Testis (tissue), 3 donors: ENCODE measurements around the gene PIBF1. TPM values are rescaled to one million over a fixed set of nuclear protein-coding genes. Genes with fewer than 3 reads are reported as not detected.
A peak's percentile ranks its signal among the peaks of the same experiment; 100 is the strongest.
"Not testable (repeated sequence)": the region's sequence is repeated elsewhere in the genome, so short reads cannot be mapped to it uniquely, and the experiment has no call there.

Source experiments
- DNase-seq: peaks from one replicate; pipeline ENCODE4 v3.0.0-alpha.2; 2019
- H3K27ac ChIP-seq, 2 donors: fragments of 200-600 bp; sonication (generic); one replicate each; pipeline ENCODE4 v1.5.1; 2019
- H3K27me3 ChIP-seq: fragments of 200-600 bp; sonication (generic); one replicate; pipeline ENCODE4 v1.5.1; 2019
- H3K36me3 ChIP-seq: fragments of 200-600 bp; sonication (generic); one replicate; pipeline ENCODE4 v1.5.1; 2017; ENCODE audit warnings: low read depth; ENCODE audit errors: missing control alignments
- H3K4me1 ChIP-seq: fragments of 200-600 bp; sonication (generic); one replicate; pipeline ENCODE4 v1.5.1; 2019
- H3K4me3 ChIP-seq, 2 donors: fragments of 200-600 bp; sonication (generic); one replicate each; pipeline ENCODE4 v1.5.1; 2017 to 2019
- H3K9me3 ChIP-seq: fragments of 200-600 bp; sonication (generic); one replicate; pipeline ENCODE4 v1.5.1; 2017
- CTCF ChIP-seq, 3 experiments: fragments of 450-650 bp in 2 of 3; fragments of 200-600 bp in 1 of 3; sonication (generic) in 1 of 3; IDR thresholded peaks; one replicate each; pipeline ENCODE4 v1.5.1; 2016 to 2019; ENCODE audit warnings: antibody characterized with exemption in 3 of 3, mild to moderate bottlenecking in 2 of 3, moderate library complexity in 1 of 3
- POLR2A ChIP-seq: fragments of 450-650 bp; IDR thresholded peaks from one replicate; pipeline ENCODE4 v1.6.1; 2017; ENCODE audit warnings: antibody characterized with exemption, mild to moderate bottlenecking, moderate library complexity
- WGBS, 2 donors: methylation state at CpG; one replicate each; pipeline ENCODE4 v1.1.5; 2018; 5-methylcytosine and 5-hydroxymethylcytosine counted together
- intact Hi-C: fragments of 100-400 bp; cut with DNase I; formaldehyde crosslinking; loops from one replicate; pipeline ENCODE4 v1.15.1; 2023; ENCODE audit warnings: low total_unique reads
- polyA plus RNA-seq: library from polyadenylated mRNA; stranded (reverse); fragments of 350-450 nt; fragmentation: Illumina TruSeq; extraction: RNeasy Lipid Tissue Mini Kit (QIAGEN cat#74804); gene quantifications from one replicate; pipeline ENCODE4 v1.2.3, GENCODE V29; 2014; ENCODE audit warnings: low read depth, low replicate concordance; ENCODE audit not compliant: insufficient read depth
- total RNA-seq, 2 donors: library from RNA; depleted of rRNA; stranded (reverse); fragments of >200 nt; gene quantifications; one replicate each; pipeline ENCODE4 v1.2.3, GENCODE V29; 2016

The PIBF1 gene
- total and polyA plus RNA-seq, 3 donors from 2014 or later, result 22.5 to 37.2 (median 24.6) TPM

DNA sequence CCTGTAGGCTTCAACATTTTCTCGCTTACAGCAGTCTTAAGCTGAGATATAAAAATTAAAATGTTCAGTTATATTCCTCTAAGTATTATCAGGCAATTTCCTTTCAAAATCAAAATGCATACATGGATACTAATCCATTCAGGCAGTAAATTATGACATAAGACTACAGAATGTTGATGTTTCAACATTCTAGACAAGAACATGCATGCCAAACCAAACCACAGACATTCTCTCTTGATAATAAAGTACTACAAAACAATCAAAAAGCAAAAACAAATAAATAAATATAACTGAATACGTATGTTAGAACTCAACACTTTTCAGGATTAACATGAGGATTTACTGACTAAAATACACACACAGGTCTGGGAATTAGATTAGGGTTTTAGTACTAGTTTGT lies 7.9 kb upstream of the PIBF1 start:
- intact Hi-C loops, result no loop called here
- no peak for DNase-seq
- 85 to 87% methylated on average over 2 of the region's 2 CpGs for WGBS, 2 donors
- TF ChIP-seq POLR2A (no peak), CTCF (IDR thresholded peaks at IDR 0.05) (no peak)
- no peaks in the 10 kb centered on the region for H3K9me3 ChIP-seq
- no peak overlapping the region for H3K27ac ChIP-seq
- H3K4me1 ChIP-seq, result peaks cover 2% of the 10 kb centered on the region
- no peaks in the 10 kb centered on the region for H3K36me3 ChIP-seq
- H3K27me3 ChIP-seq, result no peaks in the 10 kb centered on the region
- H3K4me3 ChIP-seq, result no peak overlapping the region

DNA sequence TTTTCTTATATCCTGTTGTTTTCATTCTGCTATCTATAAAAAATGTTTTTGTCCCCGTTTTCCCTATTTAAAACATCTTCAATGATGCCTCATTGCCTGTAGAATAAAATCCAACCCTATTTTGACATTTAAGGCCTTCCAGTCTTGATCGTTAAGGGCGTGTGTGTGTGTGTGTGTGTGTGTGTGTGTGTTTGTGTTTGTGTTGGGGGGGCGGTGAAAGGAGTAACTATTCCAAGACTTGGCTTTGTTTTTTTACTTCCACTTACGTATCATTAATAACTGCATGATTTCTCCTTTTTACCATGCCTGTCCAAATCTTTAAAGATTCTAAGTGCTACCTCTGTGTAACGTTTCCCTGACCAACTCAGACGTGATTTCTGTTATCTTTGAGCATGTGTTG lies 784 bp downstream of the PIBF1 start:
- Histone ChIP-seq H3K9me3 (no peaks in the 10 kb centered on the region), H3K27ac (peak overlapping the region in 1 of 2 donors; percentile 86), H3K4me1 (peaks cover 22% of the 10 kb centered on the region), H3K36me3 (no peaks in the 10 kb centered on the region), H3K4me3 (peak overlapping the region; percentile 83 to 94), H3K27me3 (no peaks in the 10 kb centered on the region)
- intact Hi-C loops, result no loop called here
- DNase-seq, result no peak
- TF ChIP-seq POLR2A, result no peak
- TF ChIP-seq CTCF (IDR thresholded peaks at IDR 0.05), result no peak
- 1% methylated on average over 7 of the region's 7 CpGs for WGBS, 2 donors

- peaks cover 16% of the 10 kb centered on the region for H3K4me1 ChIP-seq
Measured at GRCh38 chr13:72784679-72785078, 2.7 kb downstream of the PIBF1 start.

DNA sequence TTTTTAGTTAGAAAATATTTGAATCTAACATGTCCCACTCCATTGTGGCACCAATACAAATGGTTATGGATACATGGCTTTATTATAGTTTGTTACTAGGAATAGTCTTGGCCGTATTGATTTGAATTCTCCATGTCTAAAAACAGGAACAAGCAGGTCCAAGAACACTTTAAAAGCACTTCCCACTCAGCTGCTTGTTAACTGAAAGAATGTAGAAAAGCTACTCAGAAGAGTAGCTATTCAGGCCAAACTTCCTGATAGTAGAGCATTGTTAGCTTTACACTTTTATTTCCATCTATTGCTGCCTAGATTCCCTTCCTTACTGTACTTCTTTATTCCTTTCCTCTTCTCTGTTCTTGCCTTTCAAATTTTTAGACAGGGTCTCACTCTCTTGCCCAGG lies 6.9 kb downstream of the PIBF1 start:
- intact Hi-C loops, result no loop called here
- no peaks in the 10 kb centered on the region for H3K36me3 ChIP-seq

More at GRCh38 chr13:72784679-72785078, 2.7 kb downstream of the PIBF1 start:
- H3K9me3 ChIP-seq, DNase-seq, H3K4me3 ChIP-seq, intact Hi-C loops, H3K27me3 ChIP-seq, H3K36me3 ChIP-seq, H3K27ac ChIP-seq: not testable (repeated sequence)
- 90 to 96% methylated on average over 4 of the region's 4 CpGs for WGBS, 2 donors

DNA sequence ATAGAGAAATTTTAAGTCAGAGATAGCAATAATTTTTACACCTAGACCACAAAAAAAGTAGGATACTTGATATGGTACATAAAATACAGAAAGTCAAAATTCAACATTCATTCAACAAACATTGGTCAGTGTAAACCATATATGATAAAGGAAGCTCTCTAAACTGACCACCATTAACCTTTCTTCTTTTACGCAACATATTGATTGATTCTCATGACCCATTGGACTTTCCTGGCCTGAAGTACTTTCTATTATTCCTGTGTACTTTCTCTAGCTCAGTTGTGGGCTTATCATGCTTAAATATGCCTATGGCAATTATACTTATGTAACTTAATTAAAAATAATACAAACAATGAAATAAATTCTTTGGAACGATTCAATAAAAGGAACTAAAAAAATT lies 10.7 kb downstream of the PIBF1 start:
- H3K9me3 ChIP-seq, result no peaks in the 10 kb centered on the region
- intact Hi-C loops, result no loop called here
- no peaks in the 10 kb centered on the region for H3K36me3 ChIP-seq
- WGBS, 2 donors, result 94% methylated on average over 2 of the region's 2 CpGs
- H3K4me3 ChIP-seq, result no peak overlapping the region
- no peaks in the 10 kb centered on the region for H3K27me3 ChIP-seq
- H3K27ac ChIP-seq, result no peak overlapping the region
- no peaks in the 10 kb centered on the region for H3K4me1 ChIP-seq
- no peak for TF ChIP-seq POLR2A
- no peak for TF ChIP-seq CTCF (IDR thresholded peaks at IDR 0.05)
- DNase-seq, result no peak

More for the DNA sequence above, 6.9 kb downstream of the PIBF1 start:
- 64 to 75% methylated on average over 1 of the region's 1 CpG for WGBS, 2 donors
- TF ChIP-seq CTCF (IDR thresholded peaks at IDR 0.05) (no peak), POLR2A (no peak)
- DNase-seq, result no peak
- no peak overlapping the region for H3K4me3 ChIP-seq
- no peaks in the 10 kb centered on the region for H3K9me3 ChIP-seq
- H3K27me3 ChIP-seq, result no peaks in the 10 kb centered on the region
- no peaks in the 10 kb centered on the region for H3K4me1 ChIP-seq
- H3K27ac ChIP-seq, result no peak overlapping the region
